ENCODE data around the gene MIX23.

- TF ChIP-seq CTCF (IDR thresholded peaks at IDR 0.05): no peak
- no peak for TF ChIP-seq POLR2A (IDR thresholded peaks at IDR 0.05)
Observed at GRCh38 chr3:122391681-122392446, 8.8 kb upstream of the MIX23 start.
